GM18907 (cell line): ENCODE results near the gene PCDH1.

ENCODE experiments used
- ATAC-seq: cut with Tn5 transposase; IDR thresholded peaks from one replicate; pipeline ENCODE4 v1.9.1; 2021; ENCODE audit warnings: mild to moderate bottlenecking, moderate library complexity; ENCODE audit not compliant: unreplicated experiment

Gene PCDH1

GRCh38 chr5:141857226-141857625 lies 21.0 kb downstream of the PCDH1 start:
- no peak for ATAC-seq

GRCh38 chr5:141856037-141856790 lies 22.0 kb downstream of the PCDH1 start:
- no peak for ATAC-seq

GRCh38 chr5:141855265-141856036 lies 22.8 kb downstream of the PCDH1 start:
- ATAC-seq: no peak

- no peak for ATAC-seq
Measured at GRCh38 chr5:141853895-141854626, 24.1 kb downstream of the PCDH1 start.

GRCh38 chr5:141852448-141852847 lies 25.8 kb downstream of the PCDH1 start:
- no peak for ATAC-seq

GRCh38 chr5:141851195-141851874 lies 26.9 kb downstream of the PCDH1 start:
- no peak for ATAC-seq

GRCh38 chr5:141850786-141851185 lies 27.4 kb downstream of the PCDH1 start:
- no peak for ATAC-seq

- peak; percentile 1 for ATAC-seq
Measured at GRCh38 chr5:141850244-141850768, 27.9 kb downstream of the PCDH1 start.

- peak; percentile 78 for ATAC-seq
Measured at GRCh38 chr5:141849415-141850243, 28.6 kb downstream of the PCDH1 start.

- ATAC-seq: peak; percentile 27
Measured at GRCh38 chr5:141848744-141849414, 29.3 kb downstream of the PCDH1 start.

GRCh38 chr5:141846031-141846430 lies 32.2 kb downstream of the PCDH1 start:
- ATAC-seq: no peak

GRCh38 chr5:141845371-141845851 lies 32.8 kb downstream of the PCDH1 start:
- ATAC-seq: no peak

GRCh38 chr5:141844414-141845097 lies 33.7 kb downstream of the PCDH1 start:
- no peak for ATAC-seq

GRCh38 chr5:141843156-141843927 lies 34.9 kb downstream of the PCDH1 start:
- no peak for ATAC-seq

GRCh38 chr5:141841378-141842180 lies 36.6 kb downstream of the PCDH1 start:
- no peak for ATAC-seq

- no peak for ATAC-seq
Measured at GRCh38 chr5:141840826-141841360, 37.3 kb downstream of the PCDH1 start.
